Vagina (tissue), 2 donors: ENCODE results near the gene CZIB.

Experiments used
- POLR2AphosphoS5 ChIP-seq, 2 donors: sonication (generic); formaldehyde crosslinking; IDR thresholded peaks; one replicate each; pipeline ENCODE4 v1.9.0; 2017; ENCODE audit warnings: antibody characterized with exemption in 2 of 2, mild to moderate bottlenecking in 2 of 2, low read depth in 1 of 2; ENCODE audit not compliant: insufficient read depth in 1 of 2
- TF ChIP-seq, protein P1 (sequence below), 3 experiments: fragments of 450-650 bp in 2 of 3; fragments of 200-600 bp in 1 of 3; sonication (generic) in 1 of 3; IDR thresholded peaks; one replicate each; pipeline ENCODE4 v1.5.1; 2017 to 2019; ENCODE audit warnings: antibody characterized with exemption in 3 of 3, mild to moderate bottlenecking in 2 of 3, moderate library complexity in 2 of 3

DNA sequence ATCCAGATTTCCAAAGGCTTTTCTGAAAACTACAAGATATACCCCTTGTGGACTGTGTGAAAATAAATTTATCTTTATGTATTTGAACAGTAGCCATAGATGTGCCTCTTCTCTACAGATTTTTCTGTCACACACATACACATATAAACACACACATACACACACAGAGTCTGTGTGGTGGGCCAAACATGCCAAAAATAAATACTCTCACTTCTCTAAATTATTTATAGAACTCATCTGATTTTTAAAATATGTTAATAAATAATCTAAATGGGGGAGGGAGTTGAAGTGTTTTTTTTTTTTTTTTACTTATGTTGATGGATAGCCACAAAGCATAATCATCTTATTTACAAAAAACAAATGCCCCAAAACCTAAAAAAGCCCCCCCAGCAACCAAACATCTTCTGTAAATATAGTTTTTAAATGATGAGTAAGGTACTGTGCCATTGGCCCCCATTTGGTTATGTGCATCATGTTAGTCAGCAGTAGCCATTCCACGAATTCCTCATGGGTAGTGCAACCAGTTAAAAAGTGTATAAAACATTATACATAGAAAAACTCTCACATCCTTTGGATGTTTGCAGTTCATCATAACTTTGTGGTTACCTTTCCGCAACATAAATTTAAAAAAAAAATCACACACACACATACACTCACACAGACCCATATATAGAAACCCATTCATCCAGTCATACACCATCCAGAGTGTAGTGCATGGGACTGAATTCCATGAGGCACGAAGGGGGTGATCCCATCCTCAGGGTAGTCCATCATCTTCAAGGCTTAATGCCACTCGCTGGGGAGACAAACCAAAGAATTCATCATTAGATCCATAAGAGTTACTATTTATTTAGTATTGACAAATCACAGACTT is 26.1 kb upstream of the CZIB start:
- TF ChIP-seq, protein P1, sequence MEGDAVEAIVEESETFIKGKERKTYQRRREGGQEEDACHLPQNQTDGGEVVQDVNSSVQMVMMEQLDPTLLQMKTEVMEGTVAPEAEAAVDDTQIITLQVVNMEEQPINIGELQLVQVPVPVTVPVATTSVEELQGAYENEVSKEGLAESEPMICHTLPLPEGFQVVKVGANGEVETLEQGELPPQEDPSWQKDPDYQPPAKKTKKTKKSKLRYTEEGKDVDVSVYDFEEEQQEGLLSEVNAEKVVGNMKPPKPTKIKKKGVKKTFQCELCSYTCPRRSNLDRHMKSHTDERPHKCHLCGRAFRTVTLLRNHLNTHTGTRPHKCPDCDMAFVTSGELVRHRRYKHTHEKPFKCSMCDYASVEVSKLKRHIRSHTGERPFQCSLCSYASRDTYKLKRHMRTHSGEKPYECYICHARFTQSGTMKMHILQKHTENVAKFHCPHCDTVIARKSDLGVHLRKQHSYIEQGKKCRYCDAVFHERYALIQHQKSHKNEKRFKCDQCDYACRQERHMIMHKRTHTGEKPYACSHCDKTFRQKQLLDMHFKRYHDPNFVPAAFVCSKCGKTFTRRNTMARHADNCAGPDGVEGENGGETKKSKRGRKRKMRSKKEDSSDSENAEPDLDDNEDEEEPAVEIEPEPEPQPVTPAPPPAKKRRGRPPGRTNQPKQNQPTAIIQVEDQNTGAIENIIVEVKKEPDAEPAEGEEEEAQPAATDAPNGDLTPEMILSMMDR (IDR thresholded peaks at IDR 0.05), result no peak
- no peak for TF ChIP-seq POLR2AphosphoS5 (IDR thresholded peaks at IDR 0.05; ENCODE audit: insufficient read depth in 1 of 2, low read depth in 1 of 2)
